HepG2 (cell line): ENCODE measurements around the gene CDKN2AIP. TPM values are rescaled to one million over a fixed set of nuclear protein-coding genes. Genes with fewer than 3 reads are reported as not detected.

Source experiments
- ADNP ChIP-seq: sonication (generic); formaldehyde crosslinking; IDR thresholded peaks from 2 replicates; pipeline ENCODE4 v1.4.0; 2020; ENCODE audit warnings: missing genetic modification reagents
- BORCS8-MEF2B ChIP-seq: sonication (generic); formaldehyde crosslinking; IDR thresholded peaks from 2 replicates; pipeline ENCODE4 v1.8.0; 2022; ENCODE audit warnings: mild to moderate bottlenecking, missing genetic modification reagents
- EED ChIP-seq: sonication (generic); formaldehyde crosslinking; IDR thresholded peaks from 2 replicates; pipeline ENCODE4 v1.5.0; 2020; ENCODE audit warnings: mild to moderate bottlenecking, missing genetic modification reagents
- FOXK1 ChIP-seq: sonication (generic); formaldehyde crosslinking; IDR thresholded peaks from 2 replicates; pipeline ENCODE4 v1.4.0; 2020; ENCODE audit warnings: low read depth, missing genetic modification reagents, borderline replicate concordance
- MED13 ChIP-seq: sonication (generic); formaldehyde crosslinking; IDR thresholded peaks from 2 replicates; pipeline ENCODE4 v1.5.0; 2020; ENCODE audit warnings: missing genetic modification reagents
- MXD1 ChIP-seq: sonication (generic); formaldehyde crosslinking; IDR thresholded peaks from 2 replicates; pipeline ENCODE4 v1.4.0; 2020; ENCODE audit warnings: mild to moderate bottlenecking, missing genetic modification reagents
- POLR2AphosphoS2 ChIP-seq: IDR thresholded peaks from 2 replicates; pipeline ENCODE4 v1.6.1; 2011; ENCODE audit warnings: low read depth, low read length, improper control_type of control experiment
- PRPF4 ChIP-seq: fragments of 200-400 bp; formaldehyde crosslinking; IDR thresholded peaks from 2 replicates; pipeline ENCODE4 v1.6.1; 2016; ENCODE audit warnings: low read length, low read depth; ENCODE audit not compliant: poor library complexity, severe bottlenecking
- SNAPC4 ChIP-seq: sonication (generic); formaldehyde crosslinking; IDR thresholded peaks from 2 replicates; pipeline ENCODE4 v1.4.0; 2020; ENCODE audit warnings: mild to moderate bottlenecking, missing genetic modification reagents
- UBTF ChIP-seq: sonication (generic); formaldehyde crosslinking; IDR thresholded peaks from 2 replicates; pipeline ENCODE4 v1.4.0; 2020; ENCODE audit warnings: mild to moderate bottlenecking, missing genetic modification reagents
- WIZ ChIP-seq: sonication (generic); formaldehyde crosslinking; IDR thresholded peaks from 2 replicates; pipeline ENCODE4 v1.5.1; 2020; ENCODE audit warnings: mild to moderate bottlenecking, missing genetic modification reagents
- ZKSCAN5 ChIP-seq: sonication (generic); formaldehyde crosslinking; IDR thresholded peaks from 2 replicates; pipeline ENCODE4 v1.5.1; 2020; ENCODE audit warnings: mild to moderate bottlenecking, missing genetic modification reagents
- ZNF18 ChIP-seq: sonication (generic); formaldehyde crosslinking; IDR thresholded peaks from 2 replicates; pipeline ENCODE4 v1.8.0; 2022; ENCODE audit warnings: mild to moderate bottlenecking, missing genetic modification reagents; ENCODE audit not compliant: insufficient replicate concordance
- ZNF660 ChIP-seq: sonication (generic); formaldehyde crosslinking; IDR thresholded peaks from 2 replicates; pipeline ENCODE4 v1.5.1; 2020; ENCODE audit warnings: mild to moderate bottlenecking, low read depth, missing genetic modification reagents, borderline replicate concordance
- ZNF691 ChIP-seq: sonication (generic); formaldehyde crosslinking; IDR thresholded peaks from 2 replicates; pipeline ENCODE4 v1.4.0; 2020; ENCODE audit warnings: missing genetic modification reagents, low read depth, mild to moderate bottlenecking, borderline replicate concordance
- ZNF780A ChIP-seq: sonication (generic); formaldehyde crosslinking; IDR thresholded peaks from 2 replicates; pipeline ENCODE4 v1.8.0; 2022; ENCODE audit warnings: mild to moderate bottlenecking, missing genetic modification reagents, moderate library complexity
- ZNF790 ChIP-seq: sonication (generic); formaldehyde crosslinking; IDR thresholded peaks from 2 replicates; pipeline ENCODE4 v1.8.0; 2022; ENCODE audit warnings: missing genetic modification reagents, mild to moderate bottlenecking, borderline replicate concordance
- polyA plus RNA-seq, 8 experiments: library from polyadenylated mRNA; depleted of rRNA in 3 of 8; stranded (reverse) in 7 of 8; unstranded in 1 of 8; fragments of >200 nt; fragmentation: Illumina TruSeq in 4 of 8; extraction: Trizol in 4 of 8; gene quantifications; 2 replicates each; pipeline versions ENCODE4 v1.2.1 to v1.2.3, GENCODE V29; 2011 to 2016; ENCODE audit warnings: low read depth in 4 of 8, missing spikeins in 1 of 8, mixed read lengths in 1 of 8; ENCODE audit not compliant: insufficient read depth in 1 of 8
- total RNA-seq, 5 experiments: library from RNA; depleted of rRNA; stranded (reverse); fragments of >200 nt; fragmentation: Illumina TruSeq; extraction: Trizol; gene quantifications; 2 replicates each; pipeline ENCODE4 v1.2.3, GENCODE V29; 2016; ENCODE audit warnings: low read depth in 1 of 5

The CDKN2AIP gene
- total and polyA plus RNA-seq, 2 of the 13 experiments (the other 11 are each of a cell fraction or from before 2014, with no cell fraction given): 17.0 to 18.7 TPM

GRCh38 chr4:183444214-183445096 is at the start of gene CDKN2AIP (continued):
- TF ChIP-seq UBTF (peak; percentile 99), ADNP (CRISPR knock-in tag) (no peak), ZNF660 (CRISPR knock-in tag) (no peak), PRPF4 (no peak), MED13 (CRISPR knock-in tag) (peak; percentile 41; the same call in 1 of the 2 replicates), MXD1 (CRISPR knock-in tag) (peak; percentile 83), EED (0 out of 2 replicates have a peak, but pooled peaks have one; percentile 73), ZKSCAN5 (CRISPR knock-in tag) (no peak), ZNF691 (CRISPR knock-in tag) (peak; percentile 65; the same call in 1 of the 2 replicates), ZNF790 (CRISPR knock-in tag) (peak; percentile 72), FOXK1 (CRISPR knock-in tag) (peak; percentile 39), BORCS8-MEF2B (no peak), ZNF780A (CRISPR knock-in tag) (peak; percentile 89; the same call in 1 of the 2 replicates), ZNF18 (CRISPR knock-in tag) (peak; percentile 6), POLR2AphosphoS2 (no peak), SNAPC4 (no peak; the same call in none of the 2 replicates), WIZ (CRISPR knock-in tag) (peak; percentile 14; the same call in 1 of the 2 replicates)
